ENCODE measurements around the gene CNKSR2. TPM values are rescaled to one million over a fixed set of nuclear protein-coding genes. Genes with fewer than 3 reads are reported as not detected.

Gene CNKSR2
- total RNA-seq, 1 donor from 2014 or later, result 3.4 TPM

DNA sequence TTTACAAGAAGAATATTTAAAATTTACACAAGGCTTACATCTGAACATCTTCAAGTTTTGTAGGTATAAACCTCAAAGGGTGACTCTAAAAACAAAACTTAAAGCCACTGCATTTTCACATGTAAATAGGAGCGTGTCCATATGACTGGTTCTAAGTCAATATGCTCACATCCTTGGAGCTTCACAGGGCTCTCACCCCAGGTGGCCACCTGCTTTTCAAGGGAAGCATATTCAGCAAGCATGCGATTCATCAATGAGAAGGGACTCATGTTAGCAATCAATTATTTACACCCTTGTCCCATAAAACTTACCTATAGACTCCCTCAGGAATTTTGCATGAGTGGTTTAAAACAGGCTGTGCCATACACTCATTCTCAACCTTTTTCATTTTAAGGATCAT is 301.7 kb downstream of the CNKSR2 start:
- H3K4me3 ChIP-seq (ENCODE audit: low read depth, low read length), result no peak overlapping the region
- no peak for TF ChIP-seq CTCF (conservative IDR thresholded peaks at IDR 0.05; ENCODE audit: low read depth, low read length)
- no peak for DNase-seq (ENCODE audit: low read depth)

- no peak for TF ChIP-seq CTCF (conservative IDR thresholded peaks at IDR 0.05; ENCODE audit: low read depth, low read length)
- H3K4me3 ChIP-seq (ENCODE audit: low read depth, low read length), result no peak overlapping the region
- no peak for DNase-seq (ENCODE audit: low read depth)
These were observed 303.9 kb downstream of the CNKSR2 start for GRCh38 chrX:21678048-21678612.

DNA sequence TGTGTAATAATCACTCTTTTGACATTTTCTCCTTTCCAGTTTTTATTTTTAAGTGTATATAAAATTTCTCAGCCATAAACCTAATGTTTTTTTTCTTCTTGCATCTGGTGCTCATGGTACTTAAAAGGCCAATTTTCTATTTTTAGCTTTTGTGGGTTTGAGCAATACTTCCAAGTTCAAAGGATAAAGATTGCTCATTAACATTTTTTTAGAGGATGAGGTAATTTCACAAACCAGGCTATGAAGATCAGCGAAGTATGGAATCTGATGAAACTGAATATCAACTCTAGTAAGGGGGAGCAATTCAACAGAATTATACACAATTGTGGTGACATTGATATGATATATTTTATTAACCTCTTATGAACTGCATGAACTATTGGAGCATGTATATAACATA is 309.7 kb downstream of the CNKSR2 start:
- no peak for DNase-seq (ENCODE audit: low read depth)
- no peak overlapping the region for H3K4me3 ChIP-seq (ENCODE audit: low read depth, low read length)
- TF ChIP-seq CTCF (conservative IDR thresholded peaks at IDR 0.05; ENCODE audit: low read depth, low read length), result no peak

GRCh38 chrX:21691512-21692018 is 317.3 kb downstream of the CNKSR2 start:
- no peak overlapping the region for H3K4me3 ChIP-seq (ENCODE audit: low read depth, low read length)
- DNase-seq (ENCODE audit: low read depth), result no peak
- TF ChIP-seq CTCF (conservative IDR thresholded peaks at IDR 0.05; ENCODE audit: low read depth, low read length), result no peak

DNA sequence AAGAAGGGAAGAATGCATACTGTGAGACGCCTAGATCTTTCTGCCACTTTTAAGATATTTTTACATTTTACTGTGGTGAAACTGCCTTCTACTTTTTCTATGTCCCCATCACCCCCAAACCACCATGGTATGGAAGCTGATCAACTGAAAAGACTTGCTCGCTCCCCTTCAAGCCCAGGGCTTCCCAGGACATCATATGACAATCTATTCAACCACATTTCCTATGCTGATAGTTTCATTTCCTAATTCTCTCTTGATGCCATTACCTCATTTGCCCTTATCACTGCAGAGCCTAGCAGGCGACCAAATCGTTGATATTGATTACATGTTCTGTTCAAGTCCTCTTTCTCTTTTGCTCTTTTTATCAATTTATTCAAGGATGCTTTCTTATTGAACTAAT is 324.1 kb downstream of the CNKSR2 start:
- H3K4me3 ChIP-seq (ENCODE audit: low read depth, low read length), result no peak overlapping the region
- TF ChIP-seq CTCF (conservative IDR thresholded peaks at IDR 0.05; ENCODE audit: low read depth, low read length), result no peak
- DNase-seq (ENCODE audit: low read depth), result no peak

- no peak for DNase-seq (ENCODE audit: low read depth)
- H3K4me3 ChIP-seq (ENCODE audit: low read depth, low read length), result no peak overlapping the region
- TF ChIP-seq CTCF (conservative IDR thresholded peaks at IDR 0.05; ENCODE audit: low read depth, low read length), result no peak
These were observed 324.9 kb downstream of the CNKSR2 start for GRCh38 chrX:21699136-21699535.

- TF ChIP-seq CTCF (conservative IDR thresholded peaks at IDR 0.05; ENCODE audit: low read depth, low read length), result no peak
- DNase-seq (ENCODE audit: low read depth), result no peak
These were observed 326.1 kb downstream of the CNKSR2 start for GRCh38 chrX:21700275-21700674.

More at GRCh38 chrX:21700275-21700674, 326.1 kb downstream of the CNKSR2 start:
- no peak overlapping the region for H3K4me3 ChIP-seq (ENCODE audit: low read depth, low read length)
